ENCODE results near the gene SLC5A3.
A peak's percentile ranks its signal among the peaks of the same experiment; 100 is the strongest.

SLC5A3 gene

GRCh38 chr21:34088752-34089151, 15.4 kb downstream of the SLC5A3 start:
- TF ChIP-seq, protein P1, sequence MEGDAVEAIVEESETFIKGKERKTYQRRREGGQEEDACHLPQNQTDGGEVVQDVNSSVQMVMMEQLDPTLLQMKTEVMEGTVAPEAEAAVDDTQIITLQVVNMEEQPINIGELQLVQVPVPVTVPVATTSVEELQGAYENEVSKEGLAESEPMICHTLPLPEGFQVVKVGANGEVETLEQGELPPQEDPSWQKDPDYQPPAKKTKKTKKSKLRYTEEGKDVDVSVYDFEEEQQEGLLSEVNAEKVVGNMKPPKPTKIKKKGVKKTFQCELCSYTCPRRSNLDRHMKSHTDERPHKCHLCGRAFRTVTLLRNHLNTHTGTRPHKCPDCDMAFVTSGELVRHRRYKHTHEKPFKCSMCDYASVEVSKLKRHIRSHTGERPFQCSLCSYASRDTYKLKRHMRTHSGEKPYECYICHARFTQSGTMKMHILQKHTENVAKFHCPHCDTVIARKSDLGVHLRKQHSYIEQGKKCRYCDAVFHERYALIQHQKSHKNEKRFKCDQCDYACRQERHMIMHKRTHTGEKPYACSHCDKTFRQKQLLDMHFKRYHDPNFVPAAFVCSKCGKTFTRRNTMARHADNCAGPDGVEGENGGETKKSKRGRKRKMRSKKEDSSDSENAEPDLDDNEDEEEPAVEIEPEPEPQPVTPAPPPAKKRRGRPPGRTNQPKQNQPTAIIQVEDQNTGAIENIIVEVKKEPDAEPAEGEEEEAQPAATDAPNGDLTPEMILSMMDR (IDR thresholded peaks at IDR 0.05; ENCODE audit: low read depth, low read length) = no peak
- DNase-seq = no peak
- Histone ChIP-seq H3K4me3 (ENCODE audit: low read depth, low read length) (no peak overlapping the region), H3K36me3 (no peaks in the 10 kb centered on the region), H3K27me3 (no peaks in the 10 kb centered on the region), H3K4me1 (no peaks in the 10 kb centered on the region), H3K9me3 (no peaks in the 10 kb centered on the region)

GRCh38 chr21:34091032-34091431, 17.7 kb downstream of the SLC5A3 start:
- TF ChIP-seq, protein P1 (IDR thresholded peaks at IDR 0.05; ENCODE audit: low read depth, low read length) = no peak
- no peaks in the 10 kb centered on the region for H3K27me3 ChIP-seq
- H3K36me3 ChIP-seq = no peaks in the 10 kb centered on the region
- no peaks in the 10 kb centered on the region for H3K4me1 ChIP-seq
- no peak for DNase-seq
- H3K9me3 ChIP-seq = no peaks in the 10 kb centered on the region
- no peak overlapping the region for H3K4me3 ChIP-seq (ENCODE audit: low read depth, low read length)

DNA sequence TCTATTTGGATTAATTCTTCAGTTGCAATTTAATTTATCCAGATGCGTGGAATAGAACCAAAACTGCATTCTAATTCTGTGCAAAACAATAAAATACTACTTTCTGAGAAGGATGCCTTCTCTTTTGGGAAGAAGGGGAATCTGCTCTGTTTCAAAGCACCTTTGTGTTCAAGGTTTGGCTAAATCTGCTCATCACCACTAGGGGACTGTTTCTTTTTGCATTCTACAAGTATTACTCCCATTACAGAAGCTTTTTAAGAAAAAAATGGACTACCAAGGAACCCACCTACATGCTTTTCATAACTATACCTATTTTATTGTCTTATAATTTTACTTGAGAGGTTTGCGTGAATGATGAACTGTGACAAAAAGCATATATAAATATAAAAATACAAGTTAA, 18.2 kb downstream of the SLC5A3 start:
- DNase-seq = no peak
- TF ChIP-seq, protein P1 (IDR thresholded peaks at IDR 0.05; ENCODE audit: low read depth, low read length) = peak; percentile 62
- no peaks in the 10 kb centered on the region for H3K4me1 ChIP-seq
- H3K9me3 ChIP-seq = no peaks in the 10 kb centered on the region
- no peaks in the 10 kb centered on the region for H3K27me3 ChIP-seq
- no peaks in the 10 kb centered on the region for H3K36me3 ChIP-seq
- no peak overlapping the region for H3K4me3 ChIP-seq (ENCODE audit: low read depth, low read length)

GRCh38 chr21:34092262-34092921, 19.0 kb downstream of the SLC5A3 start:
- H3K27me3 ChIP-seq = no peaks in the 10 kb centered on the region
- no peaks in the 10 kb centered on the region for H3K4me1 ChIP-seq
- H3K9me3 ChIP-seq = no peaks in the 10 kb centered on the region
- no peaks in the 10 kb centered on the region for H3K36me3 ChIP-seq
- DNase-seq = no peak
- TF ChIP-seq, protein P1 (IDR thresholded peaks at IDR 0.05; ENCODE audit: low read depth, low read length) = no peak
- H3K4me3 ChIP-seq (ENCODE audit: low read depth, low read length) = no peak overlapping the region

DNA sequence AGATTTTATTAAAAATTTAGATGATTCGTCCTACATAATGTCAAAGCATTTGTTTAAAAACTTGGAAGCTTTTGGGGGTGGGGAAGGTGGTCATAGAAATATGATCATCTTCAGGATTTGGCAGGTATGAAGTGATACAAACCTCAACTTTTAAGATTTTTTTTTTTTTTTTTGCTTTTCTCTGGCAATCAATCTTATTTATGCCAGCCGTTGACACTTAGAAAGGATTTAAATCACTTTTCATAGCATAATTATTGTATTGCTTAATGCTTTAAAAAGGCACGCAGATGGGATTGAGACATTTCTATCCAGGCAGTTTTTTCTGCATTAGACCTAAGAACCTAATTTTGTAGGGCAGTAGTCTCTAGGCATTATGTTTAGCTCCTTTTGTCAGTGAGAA, 19.7 kb downstream of the SLC5A3 start:
- no peak for DNase-seq
- no peaks in the 10 kb centered on the region for H3K27me3 ChIP-seq
- TF ChIP-seq, protein P1 (IDR thresholded peaks at IDR 0.05; ENCODE audit: low read depth, low read length) = no peak
- H3K4me3 ChIP-seq (ENCODE audit: low read depth, low read length) = no peak overlapping the region
- no peaks in the 10 kb centered on the region for H3K36me3 ChIP-seq
- no peaks in the 10 kb centered on the region for H3K4me1 ChIP-seq
- no peaks in the 10 kb centered on the region for H3K9me3 ChIP-seq

- Histone ChIP-seq H3K27me3 (no peaks in the 10 kb centered on the region), H3K9me3 (no peaks in the 10 kb centered on the region), H3K4me1 (no peaks in the 10 kb centered on the region), H3K36me3 (no peaks in the 10 kb centered on the region), H3K4me3 (ENCODE audit: low read depth, low read length) (no peak overlapping the region)
- TF ChIP-seq, protein P1 (IDR thresholded peaks at IDR 0.05; ENCODE audit: low read depth, low read length) = no peak
- DNase-seq = no peak
These were observed 21.6 kb downstream of the SLC5A3 start for GRCh38 chr21:34094949-34095348.
